Testis (tissue), 2 donors: ENCODE data around the gene SUSD1.

Experiments
- CTCF ChIP-seq, 3 experiments: fragments of 450-650 bp in 2 of 3; fragments of 200-600 bp in 1 of 3; sonication (generic) in 1 of 3; IDR thresholded peaks; one replicate each; pipeline ENCODE4 v1.5.1; 2016 to 2019; ENCODE audit warnings: antibody characterized with exemption in 3 of 3, mild to moderate bottlenecking in 2 of 3, moderate library complexity in 1 of 3
- POLR2A ChIP-seq: fragments of 450-650 bp; IDR thresholded peaks from one replicate; pipeline ENCODE4 v1.6.1; 2017; ENCODE audit warnings: antibody characterized with exemption, mild to moderate bottlenecking, moderate library complexity

GRCh38 chr9:112130997-112131396 lies 44.1 kb downstream of the SUSD1 start:
- TF ChIP-seq POLR2A: no peak
- no peak for TF ChIP-seq CTCF (IDR thresholded peaks at IDR 0.05)
